T-helper 1 cell (primary cell): ENCODE data around the gene PIH1D1.
"Not testable (repeated sequence)": the region's sequence is repeated elsewhere in the genome, so short reads cannot be mapped to it uniquely, and the experiment has no call there.

Experiments
- DNase-seq, 5 donors: peaks; one replicate each; pipeline ENCODE4 v3.0.0-alpha.2; 2012 to 2020

Gene PIH1D1

DNA sequence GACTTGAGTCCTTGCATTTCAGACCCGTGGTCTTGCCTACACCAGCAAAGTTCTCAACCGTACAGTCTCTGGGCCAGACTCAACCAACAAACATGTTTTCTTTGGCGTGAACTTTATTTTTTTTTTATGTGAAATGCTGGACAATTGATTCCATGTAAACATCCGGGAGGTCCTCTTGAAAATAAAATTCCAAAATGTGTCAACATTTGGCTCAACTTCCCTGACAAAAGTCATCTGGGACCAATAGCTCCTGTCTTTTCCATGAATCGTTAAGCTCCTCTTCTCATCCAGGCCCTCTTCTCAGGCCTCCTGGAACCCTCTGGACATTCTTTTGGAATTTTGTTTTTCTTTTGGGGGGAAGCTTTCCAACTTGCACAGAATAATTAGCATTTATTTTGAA is 4.2 kb upstream of the PIH1D1 start:
- no peak for DNase-seq

DNA sequence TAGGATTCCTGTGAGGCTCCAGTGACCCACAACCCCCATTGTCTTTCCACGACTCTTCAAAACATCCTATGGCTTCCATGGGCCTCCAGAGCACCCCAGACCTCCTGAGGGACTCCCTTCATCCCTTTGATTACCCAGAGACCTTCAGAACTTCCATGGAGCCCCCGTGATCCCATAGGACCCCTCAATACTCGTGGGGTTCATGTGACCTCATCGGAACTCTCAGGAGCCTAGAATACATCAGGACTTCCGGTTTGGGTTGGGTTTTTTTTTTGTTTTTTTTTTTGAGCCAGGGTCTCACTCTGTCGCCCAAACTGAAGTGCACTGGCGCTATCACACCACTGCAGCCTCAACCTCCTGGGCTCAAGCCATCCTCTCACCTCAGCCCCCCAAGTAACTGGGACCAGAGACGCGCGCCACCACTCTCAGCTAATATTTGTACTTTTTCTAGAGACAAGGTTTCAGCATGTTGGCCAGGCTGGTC is 2.2 kb upstream of the PIH1D1 start:
- no peak for DNase-seq

DNA sequence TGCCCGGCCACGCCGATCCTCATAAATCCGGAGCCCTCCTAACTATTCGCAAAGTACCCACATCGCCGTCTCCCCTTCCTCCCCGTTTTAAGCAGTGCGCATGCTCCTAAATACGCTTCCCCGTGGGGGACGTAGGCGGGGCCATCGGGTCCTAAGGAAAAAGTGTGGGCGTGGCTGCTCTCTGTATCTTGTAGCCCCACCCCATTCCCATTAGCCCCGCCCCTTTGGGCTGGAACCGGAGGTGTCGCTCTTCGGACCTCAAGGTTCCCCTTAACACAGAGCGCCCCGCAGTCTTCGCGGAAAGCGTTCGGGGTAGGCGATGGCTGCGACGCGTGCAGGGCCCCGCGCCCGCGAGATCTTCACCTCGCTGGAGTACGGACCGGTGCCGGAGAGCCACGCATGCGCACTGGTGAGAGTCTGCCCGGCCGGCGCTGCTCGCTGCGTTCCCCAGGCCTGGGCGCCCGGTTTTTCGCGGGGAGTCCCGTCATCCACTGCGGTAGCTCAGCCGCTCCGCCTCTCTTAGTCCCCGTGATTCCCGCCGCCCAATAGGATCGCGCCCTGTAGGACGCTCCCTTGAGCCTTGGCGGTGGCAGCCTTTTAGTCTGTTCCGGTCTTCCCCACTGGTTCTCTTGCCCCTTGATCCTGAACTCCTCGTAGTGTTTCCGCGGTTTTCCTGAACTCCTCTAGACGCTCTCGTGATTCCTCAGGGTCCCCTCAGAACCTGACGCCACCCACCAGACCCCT is 1.6 kb upstream of the PIH1D1 start, which contains the start of gene ALDH16A1:
Gene ALDH16A1, plus strand, starts transcription at position 213 of the 744 bp plus-strand sequence. Its CDS starts 107 bp downstream, at position 320.
- DNase-seq = peak; percentile 97 to 99 (median 98)

DNA sequence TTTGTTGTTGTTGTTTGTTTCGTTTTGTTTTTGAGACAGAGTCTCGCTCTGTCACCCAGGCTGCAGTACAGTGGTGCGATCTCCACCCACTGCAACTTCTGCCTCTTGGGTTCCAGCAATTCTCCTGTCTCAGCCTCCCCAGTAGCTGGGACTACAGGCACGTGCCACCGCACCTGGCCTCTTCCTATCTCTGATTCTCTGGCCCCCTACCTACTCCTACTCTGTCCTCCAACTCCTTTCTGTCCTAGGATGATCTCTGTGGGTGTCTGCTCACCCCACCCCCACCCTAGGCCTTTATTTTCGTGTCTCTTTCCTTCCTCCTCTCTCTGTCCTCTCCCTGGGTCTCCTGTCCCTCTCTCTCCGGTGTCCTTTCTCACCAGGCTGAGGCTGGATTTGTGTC is 1.2 kb downstream of the PIH1D1 start:
- no peak for DNase-seq

DNA sequence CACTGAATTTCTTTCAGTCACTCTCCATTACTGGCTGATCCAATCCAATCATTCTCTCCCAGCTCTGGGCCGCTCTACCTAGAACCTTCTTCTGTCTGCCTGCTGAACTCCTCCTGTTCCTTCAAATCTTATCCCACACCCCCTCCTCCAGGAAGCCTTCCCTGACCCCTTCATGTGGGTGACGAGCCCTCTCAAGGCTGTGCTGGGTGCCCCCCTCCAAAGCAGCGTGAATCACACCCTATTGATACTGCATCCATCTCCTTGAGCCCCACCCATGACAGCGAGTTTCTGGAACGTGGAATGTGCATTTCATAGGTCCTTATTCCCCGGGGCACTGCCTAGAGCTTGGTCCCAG is 3.2 kb downstream of the PIH1D1 start:
- no peak for DNase-seq

DNA sequence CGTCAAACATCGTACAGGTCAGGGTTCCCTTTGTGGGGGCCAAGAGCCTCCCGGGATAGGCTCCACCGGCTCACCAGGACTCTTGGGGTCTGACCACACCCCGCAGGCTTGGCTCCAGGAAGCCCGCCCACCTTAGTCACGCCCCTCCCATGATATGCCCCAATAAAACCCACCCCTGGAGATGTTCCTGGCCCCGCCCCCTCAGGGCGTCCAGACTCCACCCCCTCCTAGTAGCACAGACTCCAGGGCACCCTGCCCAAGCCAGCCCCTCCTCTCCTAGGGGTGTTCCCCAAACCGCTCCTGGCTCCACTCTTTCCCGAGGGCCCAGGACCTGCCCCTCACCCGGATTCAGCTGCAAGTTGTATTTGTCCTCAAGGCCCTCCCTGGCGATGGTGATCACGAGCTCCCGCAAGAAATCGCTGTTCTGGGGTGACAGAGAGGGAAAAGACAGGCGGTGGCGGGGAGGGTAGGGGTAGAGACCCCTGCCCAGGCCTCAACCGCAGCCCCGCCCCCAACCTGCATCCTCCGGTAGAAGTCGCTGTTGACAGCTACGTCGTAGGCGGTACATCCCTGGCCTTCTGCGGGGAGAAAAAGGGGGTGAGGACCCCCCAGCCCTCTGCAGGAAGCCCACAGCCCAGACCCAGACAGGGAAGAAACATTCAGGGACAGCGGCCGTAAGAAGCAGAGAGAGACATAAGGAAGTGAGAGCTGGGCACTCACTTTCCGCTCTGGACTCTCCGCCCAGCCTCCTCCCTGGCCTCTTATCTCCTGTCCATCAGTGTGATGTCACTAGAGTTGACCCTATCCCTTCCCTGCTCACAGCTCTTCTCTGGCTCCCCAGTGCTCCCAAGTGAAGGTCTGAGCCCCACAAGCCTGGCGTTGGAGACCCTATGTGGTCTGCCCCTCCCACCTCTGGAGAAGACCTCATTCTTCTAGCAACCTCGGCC is 3.9 kb downstream of the PIH1D1 start:
- DNase-seq = no peak

DNA sequence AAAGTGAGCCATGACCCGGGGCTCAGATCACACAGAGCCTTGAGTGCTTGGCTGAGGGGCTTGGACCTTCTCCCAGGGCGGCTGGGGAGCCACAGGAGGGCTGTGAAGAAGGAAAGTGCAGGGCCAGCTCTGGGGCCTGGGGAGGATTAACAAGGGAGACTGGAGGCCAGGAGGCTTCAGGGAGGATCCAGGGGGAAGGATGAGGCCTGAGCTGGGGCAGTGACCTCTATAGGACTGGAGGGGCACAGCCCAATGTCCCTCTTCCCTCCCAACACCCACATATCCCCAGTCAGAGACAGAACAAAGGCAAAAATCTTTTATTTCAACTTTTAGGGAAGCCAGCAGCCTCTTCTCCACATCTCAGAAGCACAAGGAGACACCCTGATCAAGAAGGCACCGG is 5.6 kb downstream of the PIH1D1 start:
- DNase-seq = no peak

DNA sequence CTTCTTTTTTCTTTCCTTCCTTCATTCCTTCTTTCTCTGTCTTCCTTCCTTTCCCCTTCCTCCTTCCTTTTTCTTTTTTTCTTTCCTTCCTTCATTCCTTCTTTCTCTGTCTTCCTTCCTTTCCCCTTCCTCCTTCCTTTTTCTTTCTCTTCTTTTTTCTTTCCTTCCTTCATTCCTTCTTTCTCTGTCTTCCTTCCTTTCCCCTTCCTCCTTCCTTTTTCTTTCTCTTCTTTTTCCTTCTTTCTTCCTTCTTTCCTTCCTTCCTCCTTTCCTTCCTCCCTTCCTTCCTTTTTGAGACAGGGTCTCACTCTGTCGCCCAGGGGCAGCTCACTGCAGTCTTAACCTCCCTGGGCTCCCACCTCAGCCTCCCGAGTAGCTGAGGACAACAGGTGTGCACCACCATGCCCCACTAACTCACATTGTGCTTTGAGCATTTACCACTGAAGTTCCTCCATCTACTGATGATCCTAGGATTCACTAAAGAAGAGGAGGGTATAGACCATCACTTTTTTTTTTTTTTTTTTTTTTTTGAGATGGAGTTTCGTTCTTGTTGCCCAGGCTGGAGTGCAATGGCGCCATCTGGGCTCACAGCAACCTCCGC is 7.4 kb downstream of the PIH1D1 start:
- DNase-seq = not testable (repeated sequence)

DNA sequence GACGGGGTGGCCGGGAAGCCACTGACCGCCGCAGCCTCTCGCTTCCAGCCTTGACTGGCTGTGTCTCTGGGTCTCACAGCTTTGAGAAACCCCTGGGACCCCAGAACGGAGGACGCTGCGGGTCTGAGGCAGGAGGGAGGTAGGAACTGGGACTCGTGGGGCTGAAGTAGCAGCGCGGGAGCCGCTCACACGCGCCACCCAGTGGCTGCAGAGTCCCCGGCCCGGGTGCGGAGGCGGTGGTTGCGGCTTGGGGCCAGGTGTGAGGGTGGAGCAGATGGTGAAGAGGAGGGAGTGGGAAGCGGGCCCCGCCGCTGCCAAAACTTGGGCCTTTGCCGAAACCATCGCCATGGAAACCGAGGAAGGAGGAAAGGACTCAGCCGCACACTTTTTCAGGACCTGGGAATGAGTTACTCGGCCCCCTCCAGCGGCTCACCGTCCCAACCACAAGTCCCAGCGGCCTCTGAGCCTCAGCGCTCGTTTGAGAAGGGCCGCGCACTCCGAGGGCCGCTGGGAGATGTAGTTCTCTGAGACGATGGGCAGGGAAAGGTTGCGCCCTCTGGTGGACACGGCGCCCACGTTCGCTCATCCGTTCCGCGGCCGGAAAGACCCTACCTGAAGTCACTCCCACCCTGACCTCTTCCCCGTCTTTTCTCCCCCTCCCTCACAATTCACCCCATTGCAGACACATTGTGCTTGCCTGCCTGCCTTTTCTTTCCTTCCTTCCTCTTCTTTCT is 8.1 kb downstream of the PIH1D1 start:
- peak; percentile 83 to 94 (median 90) for DNase-seq

DNA sequence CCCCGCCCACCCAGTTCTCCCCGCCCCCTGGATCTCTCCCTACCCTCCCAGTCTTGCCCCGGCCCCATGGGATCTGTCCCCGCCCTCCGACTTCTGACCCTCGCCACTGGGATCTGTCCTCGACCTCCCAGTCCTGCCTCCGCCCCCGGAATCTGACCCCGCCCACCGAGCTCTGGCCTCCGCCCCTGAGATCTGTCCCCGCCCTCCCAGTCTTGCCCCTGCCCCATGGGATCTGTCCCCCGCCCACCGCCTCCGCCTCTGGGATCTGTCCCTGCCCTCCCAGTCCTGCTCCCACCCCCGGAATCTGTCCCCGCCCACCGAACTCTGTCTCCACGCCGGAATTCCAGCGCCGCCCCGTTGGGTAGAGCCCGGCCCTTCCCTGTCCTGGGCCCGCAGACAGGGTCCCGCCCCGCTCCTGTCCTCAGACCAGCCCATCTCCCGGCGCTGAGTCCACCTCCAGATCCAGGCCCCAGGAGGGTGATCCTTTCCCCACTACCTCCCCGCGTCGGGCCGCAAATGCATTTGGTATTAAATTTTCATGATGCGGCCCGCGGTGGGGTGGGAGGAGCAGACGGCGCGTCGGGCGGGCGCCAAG is 8.7 kb downstream of the PIH1D1 start:
- DNase-seq = peak; percentile 35 to 64 (median 44)

DNA sequence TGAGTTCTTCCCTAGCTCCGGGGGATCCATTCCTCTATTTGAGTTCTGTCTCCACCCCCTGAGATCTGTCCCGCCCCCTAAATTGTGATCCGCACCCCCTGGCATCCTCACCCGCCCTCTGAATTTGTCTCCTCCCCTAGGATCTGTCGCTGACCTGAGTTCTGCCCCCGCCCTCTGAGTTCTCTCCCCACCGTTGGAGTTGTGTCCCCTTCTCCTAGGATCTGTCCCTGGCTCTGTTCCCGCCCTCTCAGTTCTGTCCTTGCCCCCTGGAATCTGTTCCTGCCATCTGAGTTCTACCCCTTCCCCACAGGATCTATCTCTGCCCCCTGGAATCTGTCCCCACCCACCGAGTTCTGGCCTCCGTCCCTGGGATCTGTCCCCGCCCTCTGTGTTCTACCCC is 9.3 kb downstream of the PIH1D1 start:
- no peak for DNase-seq

DNA sequence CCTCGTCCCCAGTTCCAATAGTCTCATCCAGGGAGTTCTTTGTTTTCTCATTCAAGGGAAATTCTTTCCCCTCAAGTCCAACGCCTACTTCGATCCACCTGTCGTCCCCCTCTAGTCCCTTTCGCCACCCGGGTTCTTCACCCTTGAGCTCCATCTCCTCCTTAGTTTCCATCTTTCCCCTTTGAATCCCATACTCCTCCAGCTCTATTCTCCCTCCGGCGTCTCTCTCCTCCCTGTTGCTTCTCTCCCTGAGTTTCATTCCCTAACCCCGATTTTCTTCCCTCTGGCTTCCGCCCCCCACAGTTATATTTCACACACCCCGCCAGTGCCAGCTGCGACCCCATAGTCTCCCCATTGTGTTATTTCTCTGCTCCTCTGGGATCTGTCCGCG is 9.7 kb downstream of the PIH1D1 start:
- no peak for DNase-seq

DNA sequence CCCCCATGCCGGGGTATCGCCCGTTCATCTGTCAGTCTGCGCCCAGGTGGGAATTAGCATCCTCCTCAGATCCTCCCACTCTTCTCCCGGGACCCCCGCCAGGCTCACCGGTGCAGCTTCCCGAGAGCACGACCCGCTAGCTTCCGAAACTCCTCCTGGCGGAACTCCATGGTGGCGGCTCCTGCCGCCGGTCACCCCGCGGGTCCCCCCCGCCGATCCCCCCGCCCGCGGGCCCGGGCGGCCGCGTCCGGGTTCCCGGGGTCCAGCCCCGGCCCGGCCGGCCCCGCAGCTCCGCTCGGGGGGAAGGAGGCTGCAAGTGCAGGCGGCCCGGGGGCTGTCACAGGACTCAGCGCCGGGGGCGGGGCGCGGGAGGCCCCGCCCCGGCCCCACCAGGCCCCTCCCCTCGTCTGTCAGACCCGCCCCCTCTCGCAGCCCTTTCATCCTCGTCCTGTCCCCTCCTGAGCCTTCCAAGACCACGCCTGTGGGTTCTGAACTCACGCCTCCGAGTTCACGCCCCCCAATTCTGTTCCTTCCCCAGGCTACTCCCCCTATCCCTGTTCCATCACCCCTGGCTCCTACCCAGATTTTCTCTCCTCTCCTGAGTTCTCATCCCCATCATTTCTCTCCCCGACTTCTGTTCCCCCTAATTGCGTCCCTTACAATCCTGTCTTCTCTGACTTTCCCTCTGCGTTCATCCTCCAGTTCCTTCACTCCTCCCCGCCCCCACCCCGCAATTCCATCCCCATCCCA is 10.2 kb downstream of the PIH1D1 start, which contains the start of gene SLC17A7:
Gene SLC17A7, minus strand, starts transcription at position 318 of the 750 bp plus-strand sequence. Its CDS starts 148 bp downstream, at position 170.
- peak in 4 of 5 donors; percentile 29 to 49 (median 38) for DNase-seq

DNA sequence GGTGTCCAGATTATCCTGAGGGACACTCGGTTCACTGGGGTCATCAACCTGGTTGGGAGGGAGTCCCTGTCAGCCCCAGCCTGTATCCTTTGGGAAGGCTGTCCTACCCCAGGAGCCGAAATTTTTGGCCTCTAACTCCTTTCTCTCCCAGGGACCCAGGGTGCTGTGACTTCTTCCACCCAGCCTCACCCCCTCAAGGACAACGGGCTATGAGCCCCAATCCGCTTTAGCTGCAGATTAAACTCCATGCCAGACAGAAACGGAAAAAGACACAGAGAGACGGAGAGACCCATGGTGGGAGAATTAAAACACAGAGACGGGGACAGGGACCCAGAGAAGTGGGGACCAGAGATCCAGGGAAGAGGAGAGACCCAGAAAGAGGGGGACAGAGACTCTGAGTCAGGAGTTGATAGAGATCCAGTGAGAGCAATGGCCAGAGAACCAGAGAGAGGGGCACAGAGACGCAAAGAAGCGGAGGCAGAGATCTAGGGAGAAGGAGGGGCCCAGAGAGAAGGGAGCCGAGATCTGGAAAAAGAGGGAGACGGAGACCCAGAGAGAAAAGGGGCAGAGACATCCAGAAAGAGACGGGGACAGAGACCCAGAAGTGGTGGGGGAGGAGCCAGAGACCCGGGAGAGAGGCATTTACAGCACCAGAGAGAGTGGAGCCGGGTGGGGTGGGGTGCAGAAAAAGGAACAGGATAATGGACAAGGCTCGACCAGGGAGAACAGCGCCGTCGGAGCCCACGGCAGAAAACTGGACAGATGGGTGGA is 11.0 kb downstream of the PIH1D1 start:
- no peak for DNase-seq

DNA sequence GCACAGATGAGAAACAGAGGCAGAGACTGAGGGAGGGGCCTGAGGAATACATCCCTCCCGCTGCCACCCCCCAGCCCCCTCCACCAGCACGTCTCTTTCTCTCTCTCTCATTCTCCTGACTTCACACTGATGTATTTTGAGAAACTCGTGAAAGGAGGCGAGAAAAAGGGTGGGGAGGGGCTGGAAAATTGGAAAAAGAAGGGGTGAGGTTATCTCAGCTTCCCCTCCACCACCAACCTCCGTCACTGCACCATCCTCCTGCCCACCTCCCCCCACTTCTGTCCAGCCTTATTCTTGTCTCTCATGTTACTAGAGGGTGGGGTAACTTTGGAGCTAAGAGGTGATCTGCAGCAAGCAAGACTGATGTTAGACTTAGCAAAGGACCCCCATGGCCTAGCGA is 11.8 kb downstream of the PIH1D1 start:
- DNase-seq = no peak

DNA sequence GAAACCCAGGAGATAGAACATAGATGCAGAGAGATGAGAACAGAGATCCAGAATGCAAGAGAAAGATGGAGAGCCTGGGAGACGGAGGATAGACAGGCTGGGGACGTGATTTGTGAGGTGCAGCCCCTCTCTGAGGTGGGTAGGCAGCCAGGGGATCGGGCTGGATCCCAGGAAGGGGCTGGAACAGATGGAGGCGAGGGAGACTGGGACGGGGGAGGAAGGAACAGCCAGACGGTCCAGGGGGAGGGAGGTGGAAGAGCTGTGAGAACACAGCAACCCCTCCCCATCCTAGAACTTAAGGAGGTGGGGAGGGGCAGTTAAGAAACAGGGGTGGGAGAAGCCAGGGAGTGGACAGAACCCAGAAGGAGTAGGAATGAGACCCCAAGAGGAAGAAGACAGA is 13.4 kb downstream of the PIH1D1 start:
- no peak for DNase-seq

DNA sequence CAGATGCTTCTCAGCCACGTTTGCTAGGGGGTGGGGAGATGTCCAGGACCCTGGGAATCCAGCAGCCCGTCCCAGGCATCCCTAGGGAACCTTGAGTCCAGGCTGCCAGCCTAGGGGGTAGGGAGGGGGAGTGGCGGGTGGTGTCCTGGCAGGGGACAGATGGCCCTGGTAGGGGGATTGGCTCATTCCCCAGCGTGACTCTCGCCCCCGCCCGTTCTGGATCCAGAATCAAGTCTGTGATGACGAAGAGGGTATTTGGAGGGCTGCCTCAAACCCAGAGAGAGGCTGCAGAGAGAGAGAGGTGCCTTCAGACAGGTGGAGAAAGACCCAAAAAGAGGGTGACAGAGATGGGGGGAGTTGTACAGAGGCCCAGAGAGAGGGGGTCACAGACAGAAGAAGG is 14.4 kb downstream of the PIH1D1 start:
- no peak for DNase-seq

DNA sequence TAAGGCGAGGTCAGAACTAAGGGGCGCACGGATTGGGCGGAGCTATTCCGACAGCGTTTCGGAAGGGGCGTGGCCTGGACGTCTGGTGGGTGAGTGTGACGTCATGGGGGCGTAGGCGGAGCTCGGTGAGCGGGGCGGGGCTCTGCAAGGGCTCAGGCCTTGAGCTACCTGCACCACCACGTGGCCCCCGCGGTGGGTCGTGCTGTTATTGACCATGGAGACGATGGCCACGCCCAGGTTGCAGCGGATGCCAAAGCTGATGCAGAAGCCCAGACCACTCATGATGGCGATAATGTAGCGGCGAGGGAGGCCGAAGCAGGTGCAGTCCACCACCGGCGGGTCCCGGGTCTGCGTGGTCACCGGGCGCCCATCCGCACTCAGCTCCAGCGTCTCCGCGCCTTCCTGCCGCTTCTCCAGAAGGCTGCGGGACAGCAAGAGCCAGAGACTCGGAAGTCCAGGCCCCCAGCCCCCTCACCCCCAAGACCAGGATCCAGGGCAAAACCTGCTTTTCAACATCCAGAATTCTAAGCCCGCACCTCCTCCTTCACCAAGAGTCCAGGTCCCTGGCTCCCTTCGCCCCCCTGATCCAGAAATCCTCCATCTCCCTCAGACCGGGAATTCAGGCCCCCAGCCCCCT is 15.1 kb downstream of the PIH1D1 start:
- DNase-seq = peak in 3 of 5 donors; percentile 43 to 49 (median 48)

DNA sequence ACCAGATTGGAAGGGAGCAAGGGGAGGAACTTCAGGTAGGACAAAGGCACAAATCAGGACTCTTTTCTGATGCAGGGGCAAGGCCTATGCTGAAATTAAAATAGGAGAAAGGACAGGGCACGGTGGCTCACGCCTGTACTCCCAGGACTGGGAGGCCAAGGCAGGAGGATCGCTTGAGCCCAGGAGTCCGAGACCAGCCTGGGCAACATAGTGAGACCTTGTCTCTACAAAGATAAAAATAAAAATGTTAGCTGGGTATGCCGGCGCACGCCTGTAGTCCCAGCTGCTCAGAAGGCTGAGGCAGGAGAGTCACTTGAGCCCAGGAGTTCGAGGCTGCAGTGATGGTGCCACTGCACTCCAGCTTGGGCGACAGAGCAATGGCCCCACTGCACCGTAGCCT is 15.9 kb downstream of the PIH1D1 start:
- no peak for DNase-seq
